MCF 10A (cell line): ENCODE measurements around the gene PHTF2. TPM values are rescaled to one million over a fixed set of nuclear protein-coding genes. Genes with fewer than 3 reads are reported as not detected.

Experiments used
- BruUV-seq: library from RNA; stranded (reverse); fragments of 400-500 nt; replicated peaks from 2 replicates; lab custom pipeline; 2021; lab: Mats Ljungman, UMichigan
- CTCF ChIA-PET: fragments of 300-600 bp; sonication (Branson Sonifier 250); formaldehyde crosslinking; extraction: SDS; loops from one replicate; lab custom pipeline; 2021; ENCODE audit warnings: antibody characterized with exemption, inconsistent platforms; lab: Yijun Ruan, JAX
- POLR2A ChIA-PET: fragments of 300-600, 350-650 bp; sonication (Branson Sonifier 250); formaldehyde crosslinking; extraction: SDS; loops from one replicate; lab custom pipeline; 2020; ENCODE audit warnings: antibody characterized with exemption, inconsistent platforms; lab: Yijun Ruan, JAX
- DNase-seq: peaks from one replicate; pipeline ENCODE4 v3.0.0-alpha.2; 2018; ENCODE audit not compliant: unreplicated experiment
- H3K27ac Mint-ChIP-seq: one replicate; pipeline ENCODE4 v1.8.0; 2022; ENCODE audit warnings: mild to moderate bottlenecking, low read depth, mixed read lengths; ENCODE audit not compliant: unreplicated experiment
- H3K27me3 Mint-ChIP-seq: one replicate; pipeline ENCODE4 v1.8.0; 2022; ENCODE audit warnings: mixed read lengths; ENCODE audit not compliant: insufficient read depth, unreplicated experiment
- H3K36me3 Mint-ChIP-seq: one replicate; pipeline ENCODE4 v1.8.0; 2022; ENCODE audit warnings: mild to moderate bottlenecking, moderate library complexity, mixed read lengths; ENCODE audit not compliant: insufficient read depth, unreplicated experiment
- H3K4me1 Mint-ChIP-seq: one replicate; pipeline ENCODE4 v1.8.0; 2022; ENCODE audit warnings: mixed read lengths; ENCODE audit not compliant: insufficient read depth, unreplicated experiment
- H3K4me3 Mint-ChIP-seq: one replicate; pipeline ENCODE4 v1.8.0; 2022; ENCODE audit warnings: mild to moderate bottlenecking, moderate library complexity, mixed read lengths; ENCODE audit not compliant: unreplicated experiment
- H3K9me3 Mint-ChIP-seq: one replicate; pipeline ENCODE4 v1.8.0; 2022; ENCODE audit warnings: mixed read lengths; ENCODE audit not compliant: unreplicated experiment
- CTCF ChIP-seq: fragments of 200-600 bp; IDR thresholded peaks from one replicate; pipeline ENCODE4 v1.8.0; 2022; ENCODE audit warnings: antibody characterized with exemption, mild to moderate bottlenecking; ENCODE audit not compliant: unreplicated experiment
- intact Hi-C: fragments of 100-400 bp; cut with micrococcal nuclease; formaldehyde crosslinking; loops from 2 replicates; pipeline ENCODE4 v1.14.1; 2022
- total RNA-seq: library from RNA; stranded (reverse); gene quantifications from 2 replicates; pipeline ENCODE4 v1.2.3, GENCODE V29; 2022

PHTF2 gene
- total RNA-seq, 1 experiment from 2014 or later: 16.0 TPM

GRCh38 chr7:77930496-77930895, 131.9 kb downstream of the PHTF2 start:
- Mint-ChIP-seq H3K9me3 (no peaks in the 10 kb centered on the region), H3K4me3 (no peak overlapping the region), H3K27me3 (no peaks in the 10 kb centered on the region), H3K4me1 (peaks cover 8% of the 10 kb centered on the region), H3K27ac (no peak overlapping the region), H3K36me3 (no peaks in the 10 kb centered on the region)
- intact Hi-C loops: no loop called here
- ChIA-PET CTCF (no interaction called here), POLR2A (no interaction called here)
- no peak for TF ChIP-seq CTCF
- BruUV-seq: no TSS peak
- DNase-seq: no peak

GRCh38 chr7:77931841-77932240, 133.3 kb downstream of the PHTF2 start:
- Mint-ChIP-seq H3K27ac (no peak overlapping the region), H3K36me3 (no peaks in the 10 kb centered on the region), H3K9me3 (no peaks in the 10 kb centered on the region), H3K27me3 (no peaks in the 10 kb centered on the region), H3K4me3 (no peak overlapping the region), H3K4me1 (peaks cover 8% of the 10 kb centered on the region)
- intact Hi-C loops: loop anchor here (2.0 kb wide), 1 partner anchor 133 kb away; the partner anchor contains the start of genes PHTF2 and TMEM60
- POLR2A ChIA-PET: interaction anchor here (0.5 to 0.7 kb wide), 3 partner anchors 9 to 190 kb away, joined by 3 read pairs; no protein-coding TSS in a partner anchor
- CTCF ChIA-PET: no interaction called here
- no TSS peak for BruUV-seq
- TF ChIP-seq CTCF: no peak
- DNase-seq: no peak

GRCh38 chr7:77933394-77933793, 134.8 kb downstream of the PHTF2 start:
- Mint-ChIP-seq H3K27me3 (no peaks in the 10 kb centered on the region), H3K9me3 (no peaks in the 10 kb centered on the region), H3K36me3 (no peaks in the 10 kb centered on the region), H3K4me3 (no peak overlapping the region), H3K4me1 (peaks cover 8% of the 10 kb centered on the region), H3K27ac (peak overlapping the region; percentile 20)
- DNase-seq: peak; percentile 43
- ChIA-PET POLR2A (interaction anchor here (0.6 to 1.2 kb wide), 2 partner anchors 113 to 136 kb away, joined by 3 to 5 read pairs; no protein-coding TSS in a partner anchor), CTCF (interaction anchor here (0.9 to 4.5 kb wide), 3 partner anchors 185 to 282 kb away, joined by 4 to 34 read pairs (median 7); no protein-coding TSS in a partner anchor)
- intact Hi-C loops: loop anchor here (2.0 kb wide), 1 partner anchor 135 kb away; the partner anchor contains the start of genes PHTF2 and TMEM60
- no TSS peak for BruUV-seq
- TF ChIP-seq CTCF: no peak

GRCh38 chr7:77935652-77936348, 137.2 kb downstream of the PHTF2 start:
- no peak for DNase-seq
- H3K27ac Mint-ChIP-seq: no peak overlapping the region
- no TSS peak for BruUV-seq
- peak; percentile 46 for TF ChIP-seq CTCF
- ChIA-PET POLR2A (interaction anchor here (0.8 kb wide), 1 partner anchor 138 kb away, joined by 5 read pairs; the partner anchor contains the start of genes PHTF2 and TMEM60), CTCF (interaction anchor here (0.6 to 4.5 kb wide), 22 partner anchors 10 to 905 kb away, joined by 3 to 34 read pairs (median 4); partner anchors contain the start of genes PHTF2, RSBN1L and TMEM60)
- peaks cover 7% of the 10 kb centered on the region for H3K36me3 Mint-ChIP-seq
- H3K27me3 Mint-ChIP-seq: no peaks in the 10 kb centered on the region
- peaks cover 8% of the 10 kb centered on the region for H3K4me1 Mint-ChIP-seq
- no peak overlapping the region for H3K4me3 Mint-ChIP-seq
- no peaks in the 10 kb centered on the region for H3K9me3 Mint-ChIP-seq
- intact Hi-C loops: loop anchor here (1.0 to 5.0 kb wide), 2 partner anchors 176 to 278 kb away; no protein-coding TSS in a partner anchor
